ENCODE results near the gene PCSK9.

The PCSK9 gene

GRCh38 chr1:54993140-54993539, 46.2 kb upstream of the PCSK9 start:
- H3K23ac ChIP-seq (ENCODE audit: low read length), result no peak overlapping the region
- H3K27ac ChIP-seq (ENCODE audit: low read depth, low read length), result no peak overlapping the region
- H3K27me3 ChIP-seq (ENCODE audit: insufficient read depth, low read length), result no peaks in the 10 kb centered on the region
- peaks cover 2% of the 10 kb centered on the region for H3K79me1 ChIP-seq (ENCODE audit: low read length)
- no peak overlapping the region for H2BK5ac ChIP-seq (ENCODE audit: low read depth, low read length, poor library complexity)
- H3K4me2 ChIP-seq (ENCODE audit: low read length), result no peak overlapping the region
- no peak overlapping the region for H4K91ac ChIP-seq (ENCODE audit: low read depth, low read length)
- peaks cover 11 to 15% of the 10 kb centered on the region in 2 experiments for H3K4me1 ChIP-seq (ENCODE audit: control insufficient read depth in 1 of 2, insufficient read depth in 2 of 2, low read length in 2 of 2)
- no peak overlapping the region for H3K14ac ChIP-seq (ENCODE audit: low read length)
- no peak overlapping the region for H3K18ac ChIP-seq (ENCODE audit: low read length)
- no peak overlapping the region for H3K4ac ChIP-seq (ENCODE audit: low read depth, low read length)
- H3K79me2 ChIP-seq (ENCODE audit: control insufficient read depth, insufficient read depth, low read length, poor library complexity), result no peaks in the 10 kb centered on the region
- H2BK12ac ChIP-seq (ENCODE audit: low read length), result no peak overlapping the region
- no peak overlapping the region for H2AK5ac ChIP-seq (ENCODE audit: low read length)
- H3K9me3 ChIP-seq (ENCODE audit: insufficient read depth, low read depth, low read length), result peaks cover under 1% of the 10 kb centered on the region
- H3K9ac ChIP-seq (ENCODE audit: low read length), result no peak overlapping the region
- DNase-seq, result no peak
- no peak overlapping the region for H2BK120ac ChIP-seq (ENCODE audit: insufficient read depth, low read length, poor library complexity)
- WGBS (ENCODE audit: extremely low coverage, insufficient coverage, insufficient read length), result no CpG with 5 or more reads among the region's 6 CpGs
- no peak overlapping the region for H3K4me3 ChIP-seq (ENCODE audit: low read depth, low read length)
- no peak overlapping the region for H4K12ac ChIP-seq (ENCODE audit: low read depth, low read length)
- no peak overlapping the region for H4K8ac ChIP-seq (ENCODE audit: low read depth, low read length)
- no peak overlapping the region for H2AFZ ChIP-seq (ENCODE audit: insufficient read depth, low read length, poor library complexity)
- H3K36me3 ChIP-seq (ENCODE audit: control insufficient read depth in 1 of 2, insufficient read depth in 2 of 2, low read length in 2 of 2), result no peaks in the 10 kb centered on the region

GRCh38 chr1:54994355-54994990, 44.9 kb upstream of the PCSK9 start:
- H3K79me2 ChIP-seq (ENCODE audit: control insufficient read depth, insufficient read depth, low read length, poor library complexity), result no peaks in the 10 kb centered on the region
- no peak overlapping the region for H3K4ac ChIP-seq (ENCODE audit: low read depth, low read length)
- no peak overlapping the region for H3K9ac ChIP-seq (ENCODE audit: low read length)
- H3K79me1 ChIP-seq (ENCODE audit: low read length), result peaks cover 2% of the 10 kb centered on the region
- H3K18ac ChIP-seq (ENCODE audit: low read length), result peak overlapping the region; percentile 12
- no peak overlapping the region for H3K23ac ChIP-seq (ENCODE audit: low read length)
- no peak overlapping the region for H2AFZ ChIP-seq (ENCODE audit: insufficient read depth, low read length, poor library complexity)
- no peak overlapping the region for H3K4me3 ChIP-seq (ENCODE audit: low read depth, low read length)
- H2BK120ac ChIP-seq (ENCODE audit: insufficient read depth, low read length, poor library complexity), result no peak overlapping the region
- DNase-seq, result no peak
- H3K36me3 ChIP-seq (ENCODE audit: control insufficient read depth in 1 of 2, insufficient read depth in 2 of 2, low read length in 2 of 2), result no peaks in the 10 kb centered on the region
- no peak overlapping the region for H3K27ac ChIP-seq (ENCODE audit: low read depth, low read length)
- H3K4me2 ChIP-seq (ENCODE audit: low read length), result no peak overlapping the region
- H4K12ac ChIP-seq (ENCODE audit: low read depth, low read length), result no peak overlapping the region
- no peak overlapping the region for H2AK5ac ChIP-seq (ENCODE audit: low read length)
- H3K4me1 ChIP-seq (ENCODE audit: control insufficient read depth in 1 of 2, insufficient read depth in 2 of 2, low read length in 2 of 2), result peaks cover 11 to 14% of the 10 kb centered on the region in 2 experiments
- H2BK5ac ChIP-seq (ENCODE audit: low read depth, low read length, poor library complexity), result no peak overlapping the region
- H4K8ac ChIP-seq (ENCODE audit: low read depth, low read length), result no peak overlapping the region
- peaks cover 1% of the 10 kb centered on the region for H3K9me3 ChIP-seq (ENCODE audit: insufficient read depth, low read depth, low read length)
- peak overlapping the region; percentile 28 for H3K14ac ChIP-seq (ENCODE audit: low read length)
- no peak overlapping the region for H4K91ac ChIP-seq (ENCODE audit: low read depth, low read length)
- no peak overlapping the region for H2BK12ac ChIP-seq (ENCODE audit: low read length)
- no CpG with 5 or more reads among the region's 6 CpGs for WGBS (ENCODE audit: extremely low coverage, insufficient coverage, insufficient read length)
- H3K27me3 ChIP-seq (ENCODE audit: insufficient read depth, low read length), result no peaks in the 10 kb centered on the region

DNA sequence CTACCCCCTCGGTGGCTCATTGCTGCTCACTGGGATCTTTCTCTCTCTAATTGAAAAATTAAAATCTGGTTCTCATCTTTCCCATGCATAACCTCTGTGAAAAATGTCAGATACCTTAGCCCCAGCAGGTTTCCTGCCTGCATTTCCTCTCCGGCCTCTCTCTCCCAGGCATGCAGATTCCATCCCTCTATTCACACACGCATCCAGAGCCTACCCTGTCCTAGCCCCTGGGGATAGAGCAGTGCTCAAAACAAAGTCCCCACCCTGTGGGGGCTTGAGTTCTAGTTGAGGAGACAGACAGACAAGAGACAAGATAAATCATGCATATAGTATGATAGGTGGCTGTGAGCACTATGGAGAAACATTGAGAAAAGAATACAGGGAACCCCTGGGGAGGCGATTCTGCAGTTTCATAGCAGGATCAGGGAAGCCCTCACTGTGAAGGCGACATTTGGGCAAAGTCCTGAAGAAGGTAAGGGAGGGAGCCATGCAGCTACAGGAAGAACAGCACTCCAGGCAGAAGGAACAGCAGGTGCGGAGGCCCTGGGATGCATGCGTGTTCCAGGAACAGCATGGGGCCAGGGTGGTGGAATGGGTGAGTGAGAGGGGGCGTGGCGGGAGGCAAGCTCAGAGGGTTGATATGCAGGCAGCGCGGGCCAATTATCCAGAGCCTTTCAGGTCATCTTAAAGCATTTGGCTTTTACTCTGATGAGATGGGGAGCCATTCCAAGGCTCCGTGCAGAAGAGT, 44.2 kb upstream of the PCSK9 start:
- Histone ChIP-seq H3K4me1 (ENCODE audit: control insufficient read depth in 1 of 2, insufficient read depth in 2 of 2, low read length in 2 of 2) (peaks cover 11 to 14% of the 10 kb centered on the region in 2 experiments), H2BK12ac (ENCODE audit: low read length) (no peak overlapping the region), H3K27me3 (ENCODE audit: insufficient read depth, low read length) (no peaks in the 10 kb centered on the region), H3K36me3 (ENCODE audit: control insufficient read depth in 1 of 2, insufficient read depth in 2 of 2, low read length in 2 of 2) (no peaks in the 10 kb centered on the region), H3K18ac (ENCODE audit: low read length) (no peak overlapping the region), H3K79me1 (ENCODE audit: low read length) (peaks cover 2% of the 10 kb centered on the region), H2AK5ac (ENCODE audit: low read length) (no peak overlapping the region), H3K4me2 (ENCODE audit: low read length) (no peak overlapping the region), H4K91ac (ENCODE audit: low read depth, low read length) (no peak overlapping the region), H3K4ac (ENCODE audit: low read depth, low read length) (no peak overlapping the region), H2AFZ (ENCODE audit: insufficient read depth, low read length, poor library complexity) (no peak overlapping the region), H4K12ac (ENCODE audit: low read depth, low read length) (no peak overlapping the region), H3K4me3 (ENCODE audit: low read depth, low read length) (no peak overlapping the region), H4K8ac (ENCODE audit: low read depth, low read length) (no peak overlapping the region), H3K27ac (ENCODE audit: low read depth, low read length) (no peak overlapping the region), H3K9ac (ENCODE audit: low read length) (no peak overlapping the region), H3K9me3 (ENCODE audit: insufficient read depth, low read depth, low read length) (peaks cover 1% of the 10 kb centered on the region), H2BK5ac (ENCODE audit: low read depth, low read length, poor library complexity) (no peak overlapping the region), H2BK120ac (ENCODE audit: insufficient read depth, low read length, poor library complexity) (no peak overlapping the region), H3K79me2 (ENCODE audit: control insufficient read depth, insufficient read depth, low read length, poor library complexity) (no peaks in the 10 kb centered on the region), H3K14ac (ENCODE audit: low read length) (no peak overlapping the region), H3K23ac (ENCODE audit: low read length) (no peak overlapping the region)
- WGBS (ENCODE audit: extremely low coverage, insufficient coverage, insufficient read length), result no CpG with 5 or more reads among the region's 12 CpGs
- peak in 1 of 2 donors; percentile 9 for DNase-seq

GRCh38 chr1:54995835-54996234, 43.5 kb upstream of the PCSK9 start:
- Histone ChIP-seq H2BK12ac (ENCODE audit: low read length) (no peak overlapping the region), H3K27ac (ENCODE audit: low read depth, low read length) (no peak overlapping the region), H2BK5ac (ENCODE audit: low read depth, low read length, poor library complexity) (no peak overlapping the region), H2BK120ac (ENCODE audit: insufficient read depth, low read length, poor library complexity) (no peak overlapping the region), H3K4ac (ENCODE audit: low read depth, low read length) (no peak overlapping the region), H3K36me3 (ENCODE audit: control insufficient read depth in 1 of 2, insufficient read depth in 2 of 2, low read length in 2 of 2) (no peaks in the 10 kb centered on the region), H2AFZ (ENCODE audit: insufficient read depth, low read length, poor library complexity) (no peak overlapping the region), H3K27me3 (ENCODE audit: insufficient read depth, low read length) (no peaks in the 10 kb centered on the region), H3K4me3 (ENCODE audit: low read depth, low read length) (no peak overlapping the region), H3K4me1 (ENCODE audit: control insufficient read depth in 1 of 2, insufficient read depth in 2 of 2, low read length in 2 of 2) (peaks cover 11 to 14% of the 10 kb centered on the region in 2 experiments), H4K12ac (ENCODE audit: low read depth, low read length) (no peak overlapping the region), H2AK5ac (ENCODE audit: low read length) (peak overlapping the region; percentile 9), H3K9ac (ENCODE audit: low read length) (no peak overlapping the region), H3K14ac (ENCODE audit: low read length) (no peak overlapping the region), H3K4me2 (ENCODE audit: low read length) (no peak overlapping the region), H4K8ac (ENCODE audit: low read depth, low read length) (no peak overlapping the region), H3K18ac (ENCODE audit: low read length) (no peak overlapping the region), H3K23ac (ENCODE audit: low read length) (no peak overlapping the region), H4K91ac (ENCODE audit: low read depth, low read length) (no peak overlapping the region), H3K9me3 (ENCODE audit: insufficient read depth, low read depth, low read length) (peaks cover 1% of the 10 kb centered on the region), H3K79me2 (ENCODE audit: control insufficient read depth, insufficient read depth, low read length, poor library complexity) (no peaks in the 10 kb centered on the region), H3K79me1 (ENCODE audit: low read length) (peaks cover 2% of the 10 kb centered on the region)
- no peak for DNase-seq
- no CpG with 5 or more reads among the region's 9 CpGs for whole genome bisulfite sequencing (ENCODE audit: extremely low coverage, insufficient coverage, insufficient read length)
